Progenitor cell of endocrine pancreas (in vitro differentiated cells): ENCODE measurements around the gene PRDM16. TPM values are rescaled to one million over a fixed set of nuclear protein-coding genes. Genes with fewer than 3 reads are reported as not detected.
A peak's percentile ranks its signal among the peaks of the same experiment; 100 is the strongest.

Experiments
- DNase-seq: peaks from one replicate; pipeline ENCODE4 v3.0.0; 2021; ENCODE audit warnings: low spot score; ENCODE audit not compliant: unreplicated experiment
- H3K27ac Mint-ChIP-seq: 2 replicates; pipeline ENCODE4 v1.8.0; 2021; ENCODE audit warnings: mild to moderate bottlenecking, moderate library complexity, mixed read lengths
- H3K27me3 Mint-ChIP-seq: 2 replicates; pipeline ENCODE4 v1.8.0; 2021; ENCODE audit warnings: mixed read lengths
- H3K36me3 Mint-ChIP-seq: 2 replicates; pipeline ENCODE4 v1.8.0; 2022; ENCODE audit warnings: mixed read lengths; ENCODE audit not compliant: insufficient read depth
- H3K4me1 Mint-ChIP-seq: 2 replicates; pipeline ENCODE4 v1.8.0; 2021; ENCODE audit warnings: low read depth, mixed read lengths
- H3K4me3 Mint-ChIP-seq: 2 replicates; pipeline ENCODE4 v1.8.0; 2021; ENCODE audit warnings: low read depth, mild to moderate bottlenecking, moderate library complexity, mixed read lengths
- H3K9me3 Mint-ChIP-seq: 2 replicates; pipeline ENCODE4 v1.8.0; 2021; ENCODE audit warnings: low read depth, mixed read lengths
- total RNA-seq: library from RNA; stranded (reverse); gene quantifications from 2 replicates; pipeline ENCODE4 v1.2.1, GENCODE V29; 2021
- TF ChIP-seq, protein P1 (sequence below): fragments of 200-600 bp; sonication (generic); IDR thresholded peaks from one replicate; pipeline ENCODE4 v1.5.0; 2021; ENCODE audit warnings: antibody characterized with exemption, mild to moderate bottlenecking; ENCODE audit not compliant: unreplicated experiment

The PRDM16 gene
- total RNA-seq, 1 donor from 2014 or later: 69.1 TPM

DNA sequence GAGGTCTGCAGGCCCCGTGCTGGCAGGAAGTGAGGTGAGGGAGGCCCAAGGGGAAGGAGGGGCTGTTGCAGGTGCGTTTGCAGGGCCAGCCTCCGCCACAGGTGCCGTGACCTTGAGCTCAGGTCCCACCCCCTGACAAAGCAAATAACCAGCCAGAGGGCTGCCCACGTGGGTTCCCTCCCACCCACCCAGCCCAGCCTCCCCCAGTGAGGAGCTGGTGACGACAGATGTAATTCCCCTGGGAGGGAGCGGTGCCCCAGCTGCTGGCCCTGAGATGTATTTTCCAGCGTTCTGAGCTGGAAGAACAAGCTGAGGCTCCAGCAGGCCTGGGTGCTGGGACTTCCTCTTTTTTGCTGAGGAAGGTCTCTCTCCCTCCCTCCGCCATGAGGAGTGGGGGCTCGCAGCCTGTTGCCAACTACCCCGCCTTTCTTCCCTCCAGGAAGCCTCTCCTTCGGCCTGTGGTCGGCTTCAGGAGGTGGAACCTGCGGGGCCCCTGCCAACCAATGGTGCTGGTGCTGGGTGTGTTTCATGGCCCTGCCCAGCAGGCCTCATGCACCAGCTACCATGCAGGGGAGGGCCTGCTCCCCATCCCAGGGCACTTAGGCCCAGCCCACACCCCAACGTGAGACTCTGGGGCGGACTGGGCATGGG is 153.2 kb downstream of the PRDM16 start:
- peaks cover 69% of the 10 kb centered on the region for H3K4me1 Mint-ChIP-seq
- TF ChIP-seq, protein P1, sequence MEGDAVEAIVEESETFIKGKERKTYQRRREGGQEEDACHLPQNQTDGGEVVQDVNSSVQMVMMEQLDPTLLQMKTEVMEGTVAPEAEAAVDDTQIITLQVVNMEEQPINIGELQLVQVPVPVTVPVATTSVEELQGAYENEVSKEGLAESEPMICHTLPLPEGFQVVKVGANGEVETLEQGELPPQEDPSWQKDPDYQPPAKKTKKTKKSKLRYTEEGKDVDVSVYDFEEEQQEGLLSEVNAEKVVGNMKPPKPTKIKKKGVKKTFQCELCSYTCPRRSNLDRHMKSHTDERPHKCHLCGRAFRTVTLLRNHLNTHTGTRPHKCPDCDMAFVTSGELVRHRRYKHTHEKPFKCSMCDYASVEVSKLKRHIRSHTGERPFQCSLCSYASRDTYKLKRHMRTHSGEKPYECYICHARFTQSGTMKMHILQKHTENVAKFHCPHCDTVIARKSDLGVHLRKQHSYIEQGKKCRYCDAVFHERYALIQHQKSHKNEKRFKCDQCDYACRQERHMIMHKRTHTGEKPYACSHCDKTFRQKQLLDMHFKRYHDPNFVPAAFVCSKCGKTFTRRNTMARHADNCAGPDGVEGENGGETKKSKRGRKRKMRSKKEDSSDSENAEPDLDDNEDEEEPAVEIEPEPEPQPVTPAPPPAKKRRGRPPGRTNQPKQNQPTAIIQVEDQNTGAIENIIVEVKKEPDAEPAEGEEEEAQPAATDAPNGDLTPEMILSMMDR: no peak
- DNase-seq: peak; percentile 54
- H3K27me3 Mint-ChIP-seq: no peaks in the 10 kb centered on the region
- no peak overlapping the region for H3K4me3 Mint-ChIP-seq
- peak overlapping the region; percentile 92 for H3K27ac Mint-ChIP-seq
- no peaks in the 10 kb centered on the region for H3K9me3 Mint-ChIP-seq
- H3K36me3 Mint-ChIP-seq: no peaks in the 10 kb centered on the region

DNA sequence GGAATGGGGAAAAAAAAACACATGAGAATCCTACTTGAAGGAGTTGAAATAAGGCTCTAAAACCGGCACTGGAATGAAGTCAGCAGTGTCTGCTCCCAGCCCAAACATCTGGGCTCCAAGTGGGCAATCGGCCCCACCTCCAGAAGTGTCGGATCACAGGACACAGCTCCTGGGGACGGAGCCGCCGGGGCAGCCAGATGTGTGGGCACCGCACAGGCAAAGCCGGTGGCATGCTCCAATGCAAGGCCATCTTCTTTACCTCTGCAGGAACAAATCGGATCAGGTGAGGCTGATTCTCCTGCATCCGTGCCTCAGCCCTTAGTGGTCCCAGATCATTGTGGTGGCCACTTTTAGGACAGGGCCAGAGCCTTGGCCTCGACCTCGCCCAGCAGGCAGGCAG is 156.7 kb downstream of the PRDM16 start:
- Mint-ChIP-seq H3K4me3 (no peak overlapping the region), H3K27ac (no peak overlapping the region), H3K4me1 (peaks cover 55% of the 10 kb centered on the region), H3K9me3 (no peaks in the 10 kb centered on the region), H3K36me3 (no peaks in the 10 kb centered on the region), H3K27me3 (no peaks in the 10 kb centered on the region)
- TF ChIP-seq, protein P1: no peak
- no peak for DNase-seq

DNA sequence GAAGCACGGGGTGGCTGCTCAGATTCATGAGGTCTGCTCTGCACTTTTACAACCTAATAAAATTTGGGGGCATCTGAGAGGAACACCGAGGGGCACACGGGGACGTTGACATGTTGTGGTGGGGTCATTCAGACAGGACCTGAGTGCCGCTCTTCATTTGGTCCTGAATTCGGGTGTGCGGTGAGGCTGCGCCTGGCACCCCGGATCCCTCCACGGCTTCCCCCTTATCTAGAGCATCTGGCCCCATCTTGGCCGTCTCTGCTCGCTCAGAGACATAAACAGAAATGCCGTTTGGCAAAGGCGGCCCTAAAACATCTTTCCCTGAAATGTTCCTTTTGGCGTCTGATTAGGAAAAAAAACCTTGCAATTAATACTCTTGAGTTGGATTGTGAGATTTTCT is 157.2 kb downstream of the PRDM16 start:
- Mint-ChIP-seq H3K27ac (no peak overlapping the region), H3K36me3 (peaks cover under 1% of the 10 kb centered on the region), H3K4me1 (peaks cover 50% of the 10 kb centered on the region), H3K4me3 (no peak overlapping the region), H3K27me3 (no peaks in the 10 kb centered on the region), H3K9me3 (no peaks in the 10 kb centered on the region)
- TF ChIP-seq, protein P1: no peak
- DNase-seq: no peak

DNA sequence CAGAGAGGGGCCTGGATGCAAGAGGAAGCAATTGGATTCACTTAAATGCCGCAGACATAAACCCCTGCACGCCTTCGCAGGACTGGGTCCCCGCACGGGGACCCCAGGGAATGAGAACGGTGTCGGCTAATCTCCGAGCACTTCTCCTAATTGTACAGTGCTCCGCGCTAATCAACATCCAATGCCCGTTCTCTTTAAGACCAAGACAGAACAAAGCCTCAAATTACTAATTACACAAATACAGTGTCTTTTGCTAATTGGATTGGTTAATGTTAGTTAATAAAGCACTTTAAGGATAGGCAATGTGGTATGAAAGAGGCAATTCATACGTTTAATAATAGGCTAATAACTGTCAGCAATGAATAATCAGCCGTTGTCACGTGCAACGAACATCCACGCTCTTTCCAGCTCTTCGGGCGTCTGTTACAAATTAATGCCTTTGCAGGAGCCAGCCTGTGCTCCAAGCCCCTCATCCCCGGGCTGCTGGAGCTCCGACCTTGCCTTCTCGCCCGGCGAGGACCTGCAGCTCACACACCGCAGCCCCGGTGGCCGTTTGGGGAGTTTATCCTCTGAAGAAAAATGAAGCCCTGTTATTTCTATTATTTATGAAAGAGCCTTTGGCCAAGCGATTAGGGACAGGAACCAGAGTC is 157.8 kb downstream of the PRDM16 start:
- peaks cover 44% of the 10 kb centered on the region for H3K4me1 Mint-ChIP-seq
- no peak overlapping the region for H3K27ac Mint-ChIP-seq
- H3K36me3 Mint-ChIP-seq: peaks cover 1% of the 10 kb centered on the region
- TF ChIP-seq, protein P1: peak; percentile 12
- no peak for DNase-seq
- no peaks in the 10 kb centered on the region for H3K27me3 Mint-ChIP-seq
- H3K9me3 Mint-ChIP-seq: no peaks in the 10 kb centered on the region
- no peak overlapping the region for H3K4me3 Mint-ChIP-seq

DNA sequence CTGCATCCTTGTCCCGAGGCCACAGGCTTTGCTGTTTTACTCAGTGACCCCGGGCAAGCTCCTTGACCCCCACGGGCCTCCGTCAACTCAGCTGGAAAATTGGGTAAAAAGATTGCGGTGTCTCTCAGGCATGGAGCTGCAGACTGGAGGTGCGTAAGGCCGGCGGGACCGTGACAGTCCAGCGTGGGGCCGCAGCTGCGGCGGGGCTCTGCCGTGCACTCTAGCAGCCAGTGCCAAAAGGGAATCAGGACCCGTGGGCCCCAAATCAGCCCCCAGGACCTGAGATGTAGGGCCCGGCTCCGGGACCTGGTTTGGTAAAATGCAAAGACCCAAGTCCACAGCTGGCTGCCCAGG is 158.3 kb downstream of the PRDM16 start:
- Mint-ChIP-seq H3K9me3 (no peaks in the 10 kb centered on the region), H3K27me3 (no peaks in the 10 kb centered on the region), H3K4me1 (peaks cover 42% of the 10 kb centered on the region), H3K36me3 (peaks cover 1% of the 10 kb centered on the region), H3K4me3 (no peak overlapping the region), H3K27ac (no peak overlapping the region)
- TF ChIP-seq, protein P1: no peak
- DNase-seq: no peak
